Fibroblast of lung (primary cell): ENCODE measurements around the gene NEK6. TPM values are rescaled to one million over a fixed set of nuclear protein-coding genes. Genes with fewer than 3 reads are reported as not detected.

Experiments
- DNase-seq, 2 donors: peaks; one replicate each; pipeline versions ENCODE4 v3.0.0 to v3.0.0-alpha.2; 2010; ENCODE audit warnings: low read depth in 2 of 2
- H2AFZ ChIP-seq: 2 replicates; pipeline ENCODE4 v1.5.1; 2012; ENCODE audit warnings: low read length, control low read depth, inconsistent platforms
- H3K27ac ChIP-seq: 2 replicates; pipeline ENCODE4 v1.5.1; 2011; ENCODE audit warnings: low read length, control low read depth; ENCODE audit not compliant: insufficient read depth
- H3K27me3 ChIP-seq: 2 replicates; pipeline ENCODE4 v1.5.1; 2011; ENCODE audit warnings: mild to moderate bottlenecking, low read length; ENCODE audit not compliant: control insufficient read depth, insufficient read depth
- H3K36me3 ChIP-seq: 2 replicates; pipeline ENCODE4 v1.5.1; 2011; ENCODE audit warnings: low read length; ENCODE audit not compliant: control insufficient read depth, insufficient read depth
- H3K4me1 ChIP-seq: 2 replicates; pipeline ENCODE4 v1.5.1; 2011; ENCODE audit warnings: low read length; ENCODE audit not compliant: control insufficient read depth, insufficient read depth; ENCODE audit errors: extremely low read depth
- H3K4me2 ChIP-seq: 2 replicates; pipeline ENCODE4 v1.5.1; 2011; ENCODE audit warnings: low read length, control low read depth; ENCODE audit not compliant: insufficient read depth; ENCODE audit errors: extremely low read depth
- H3K4me3 ChIP-seq, 4 experiments: fragments of 200-600 bp in 1 of 4; sonication (generic) in 1 of 4; replicated peaks in 1 of 4; 2 replicates each; pipeline ENCODE4 v1.5.1; 2011 to 2016; ENCODE audit warnings: low read length in 4 of 4, low read depth in 3 of 4, mild to moderate bottlenecking in 3 of 4, control low read depth in 2 of 4, inconsistent platforms in 1 of 4, mixed read lengths in 1 of 4; ENCODE audit not compliant: insufficient read depth in 1 of 4; ENCODE audit errors: control extremely low read depth in 1 of 4
- H3K79me2 ChIP-seq: 2 replicates; pipeline ENCODE4 v1.5.1; 2012; ENCODE audit warnings: mild to moderate bottlenecking, low read length, inconsistent platforms; ENCODE audit not compliant: control insufficient read depth, insufficient read depth
- H3K9ac ChIP-seq: 2 replicates; pipeline ENCODE4 v1.5.1; 2011; ENCODE audit warnings: mild to moderate bottlenecking, low read length, control low read depth; ENCODE audit not compliant: insufficient read depth
- H3K9me3 ChIP-seq: 2 replicates; pipeline ENCODE4 v1.5.1; 2012; ENCODE audit warnings: low read depth, low read length; ENCODE audit not compliant: control insufficient read depth, insufficient read depth
- H4K20me1 ChIP-seq: 2 replicates; pipeline ENCODE4 v1.5.1; 2011; ENCODE audit warnings: low read length; ENCODE audit not compliant: control insufficient read depth, insufficient read depth; ENCODE audit errors: extremely low read depth
- CTCF ChIP-seq, 2 donors: IDR thresholded peaks in 1 of 2; conservative IDR thresholded peaks in 1 of 2; 1 replicate in 1 of 2; 2 replicates in 1 of 2; pipeline ENCODE4 v1.5.1; 2011 to 2012; ENCODE audit warnings: low read length in 2 of 2, control low read depth in 1 of 2, inconsistent platforms in 1 of 2, low read depth in 1 of 2, mild to moderate bottlenecking in 1 of 2
- EZH2 ChIP-seq: IDR thresholded peaks from 2 replicates; pipeline ENCODE4 v1.5.1; 2012; ENCODE audit warnings: low read length, control low read depth, mild to moderate bottlenecking; ENCODE audit errors: missing control alignments
- polyA plus RNA-seq, 2 donors: library from polyadenylated mRNA; depleted of rRNA in 1 of 2; stranded (reverse) in 1 of 2; unstranded in 1 of 2; fragments of >200 nt; gene quantifications; 2 replicates each; pipeline ENCODE4 v1.2.1, GENCODE V29; 2011 to 2012; ENCODE audit warnings: missing spikeins in 1 of 2
- total RNA-seq: library from RNA; depleted of rRNA; stranded (reverse); fragments of >200 nt; gene quantifications from 2 replicates; pipeline ENCODE4 v1.2.1, GENCODE V29; 2014

Gene NEK6
- total and polyA plus RNA-seq, 2 donors (not counting 1 experiment from before 2014, with no cell fraction given): 71.2 to 71.4 TPM

- Histone ChIP-seq H3K9me3 (no peaks in the 10 kb centered on the region), H3K27ac (peak overlapping the region; percentile 64), H3K4me1 (no peaks in the 10 kb centered on the region), H3K27me3 (no peaks in the 10 kb centered on the region), H3K79me2 (peaks cover 42% of the 10 kb centered on the region), H3K36me3 (peaks cover 45% of the 10 kb centered on the region), H4K20me1 (no peaks in the 10 kb centered on the region), H3K4me3 (no peak overlapping the region), H3K4me2 (no peak overlapping the region), H2AFZ (no peak overlapping the region), H3K9ac (no peak overlapping the region)
- no peak for TF ChIP-seq CTCF (conservative IDR thresholded peaks at IDR 0.05 in 1 of 2, IDR thresholded peaks at IDR 0.05 in 1 of 2; ENCODE audit: low read depth in 1 of 2, low read length in 2 of 2)
- TF ChIP-seq EZH2: no peak
- DNase-seq: peak in 1 of 2 donors; percentile 47
Observed at GRCh38 chr9:124353811-124354274, 96.1 kb downstream of the NEK6 start.

GRCh38 chr9:124354346-124355038 is 96.7 kb downstream of the NEK6 start:
- H3K4me3 ChIP-seq: no peak overlapping the region
- peaks cover 48% of the 10 kb centered on the region for H3K79me2 ChIP-seq
- H3K27ac ChIP-seq: peak overlapping the region; percentile 64
- peaks cover 44% of the 10 kb centered on the region for H3K36me3 ChIP-seq
- no peaks in the 10 kb centered on the region for H4K20me1 ChIP-seq
- H3K27me3 ChIP-seq: no peaks in the 10 kb centered on the region
- H3K9ac ChIP-seq: no peak overlapping the region
- H3K4me2 ChIP-seq: no peak overlapping the region
- no peak for TF ChIP-seq CTCF (conservative IDR thresholded peaks at IDR 0.05 in 1 of 2, IDR thresholded peaks at IDR 0.05 in 1 of 2; ENCODE audit: low read depth in 1 of 2, low read length in 2 of 2)
- TF ChIP-seq EZH2: no peak
- H3K4me1 ChIP-seq: no peaks in the 10 kb centered on the region
- DNase-seq: no peak
- no peak overlapping the region for H2AFZ ChIP-seq
- no peaks in the 10 kb centered on the region for H3K9me3 ChIP-seq

GRCh38 chr9:124355039-124355940 is 97.5 kb downstream of the NEK6 start:
- TF ChIP-seq CTCF (conservative IDR thresholded peaks at IDR 0.05 in 1 of 2, IDR thresholded peaks at IDR 0.05 in 1 of 2; ENCODE audit: low read depth in 1 of 2, low read length in 2 of 2) (no peak), EZH2 (no peak)
- Histone ChIP-seq H3K9me3 (no peaks in the 10 kb centered on the region), H3K36me3 (peaks cover 42% of the 10 kb centered on the region), H3K4me3 (no peak overlapping the region), H3K79me2 (peaks cover 55% of the 10 kb centered on the region), H3K9ac (no peak overlapping the region), H4K20me1 (no peaks in the 10 kb centered on the region), H2AFZ (no peak overlapping the region), H3K27ac (no peak overlapping the region), H3K4me2 (no peak overlapping the region), H3K27me3 (no peaks in the 10 kb centered on the region), H3K4me1 (no peaks in the 10 kb centered on the region)
- DNase-seq: no peak
